Measurements from ENCODE around the gene CASP8AP2. TPM values are rescaled to one million over a fixed set of nuclear protein-coding genes. Genes with fewer than 3 reads are reported as not detected.

The CASP8AP2 gene
- total and polyA plus RNA-seq, 2 donors (not counting 3 experiments of a cell fraction or from before 2014, with no cell fraction given): 4.7 to 22.0 TPM

GRCh38 chr6:89866024-89866678 lies 36.5 kb downstream of the CASP8AP2 start:
- TF ChIP-seq EZH2 (IDR thresholded peaks at IDR 0.05; ENCODE audit: borderline replicate concordance, low read depth, low read length, severe bottlenecking) (no peak), CTCF (IDR thresholded peaks at IDR 0.05; ENCODE audit: extremely low read depth in 1 of 2, insufficient read depth in 1 of 2, low read depth in 1 of 2, low read length in 2 of 2) (no peak), POLR2A (IDR thresholded peaks at IDR 0.05; ENCODE audit: low read depth, low read length) (no peak), MYC (IDR thresholded peaks at IDR 0.05; ENCODE audit: low read depth, low read length) (no peak), JUN (IDR thresholded peaks at IDR 0.05; ENCODE audit: borderline replicate concordance, insufficient read depth, insufficient read length, low read depth) (no peak), POLR2AphosphoS5 (IDR thresholded peaks at IDR 0.05; ENCODE audit: insufficient read depth, low read depth, low read length) (no peak), FOS (IDR thresholded peaks at IDR 0.05; ENCODE audit: borderline replicate concordance, insufficient read depth, low read length) (no peak), GATA2 (IDR thresholded peaks at IDR 0.05; ENCODE audit: insufficient read depth, insufficient read length, low read depth, low read length) (no peak)
- TF ChIP-seq, protein P1, sequence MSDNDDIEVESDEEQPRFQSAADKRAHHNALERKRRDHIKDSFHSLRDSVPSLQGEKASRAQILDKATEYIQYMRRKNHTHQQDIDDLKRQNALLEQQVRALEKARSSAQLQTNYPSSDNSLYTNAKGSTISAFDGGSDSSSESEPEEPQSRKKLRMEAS (IDR thresholded peaks at IDR 0.05; ENCODE audit: insufficient read depth, insufficient read length): no peak
- Histone ChIP-seq H2AFZ (ENCODE audit: low read depth, low read length) (no peak overlapping the region), H3K36me3 (ENCODE audit: control insufficient read depth in 2 of 2, extremely low read depth in 1 of 2, insufficient read depth in 2 of 2, low read length in 2 of 2) (peaks cover 15 to 34% of the 10 kb centered on the region in 2 experiments), H3K9me3 (replicated peaks; ENCODE audit: control insufficient read depth, insufficient read depth, low read length) (no peaks in the 10 kb centered on the region), H3K79me2 (ENCODE audit: control insufficient read depth, insufficient read depth, low read length) (no peaks in the 10 kb centered on the region), H4K20me1 (replicated peaks; ENCODE audit: control insufficient read depth, extremely low read depth, insufficient read depth, low read length) (peaks cover 2% of the 10 kb centered on the region), H3K4me2 (ENCODE audit: insufficient read depth, low read length) (no peak overlapping the region), H3K9ac (replicated peaks; ENCODE audit: extremely low read depth, insufficient read depth, low read length) (no peak overlapping the region), H3K4me3 (replicated peaks in 1 of 3; ENCODE audit: insufficient read depth in 1 of 3, low read depth in 1 of 3, low read length in 3 of 3) (no peak overlapping the region), H3K27me3 (ENCODE audit: control insufficient read depth in 2 of 2, insufficient read depth in 2 of 2, low read length in 2 of 2) (no peaks in the 10 kb centered on the region), H3K27ac (ENCODE audit: insufficient read depth, low read depth, low read length) (no peak overlapping the region), H3K9me1 (replicated peaks; ENCODE audit: control insufficient read depth, extremely low read depth, insufficient read depth, low read length) (no peaks in the 10 kb centered on the region), H3K4me1 (ENCODE audit: control insufficient read depth, extremely low read depth, insufficient read depth, low read length) (no peaks in the 10 kb centered on the region)
- BruUV-seq (replicated peaks): no TSS peak
- CTCF ChIA-PET: no interaction called here
- no peak for DNase-seq (ENCODE audit: low read depth, low spot score)
- dilution Hi-C loops (cut with MboI; ENCODE audit: extremely low pct_ligation_motif_present, low sequenced_read_pairs): no loop called here
- FAIRE-seq: no peak
- POLR2A ChIA-PET: no interaction called here
- intact Hi-C loops (cut with micrococcal nuclease): no loop called here
